HG03558 (cell line): ENCODE measurements around the gene ACAP3.
A peak's percentile ranks its signal among the peaks of the same experiment; 100 is the strongest.
"Not testable (repeated sequence)": the region's sequence is repeated elsewhere in the genome, so short reads cannot be mapped to it uniquely, and the experiment has no call there.

Source experiments
- ATAC-seq: cut with Tn5 transposase; IDR thresholded peaks from one replicate; pipeline ENCODE4 v1.9.1; 2021; ENCODE audit warnings: moderate number of reproducible peaks; ENCODE audit not compliant: unreplicated experiment; ENCODE audit errors: extremely low read depth

Gene ACAP3

DNA sequence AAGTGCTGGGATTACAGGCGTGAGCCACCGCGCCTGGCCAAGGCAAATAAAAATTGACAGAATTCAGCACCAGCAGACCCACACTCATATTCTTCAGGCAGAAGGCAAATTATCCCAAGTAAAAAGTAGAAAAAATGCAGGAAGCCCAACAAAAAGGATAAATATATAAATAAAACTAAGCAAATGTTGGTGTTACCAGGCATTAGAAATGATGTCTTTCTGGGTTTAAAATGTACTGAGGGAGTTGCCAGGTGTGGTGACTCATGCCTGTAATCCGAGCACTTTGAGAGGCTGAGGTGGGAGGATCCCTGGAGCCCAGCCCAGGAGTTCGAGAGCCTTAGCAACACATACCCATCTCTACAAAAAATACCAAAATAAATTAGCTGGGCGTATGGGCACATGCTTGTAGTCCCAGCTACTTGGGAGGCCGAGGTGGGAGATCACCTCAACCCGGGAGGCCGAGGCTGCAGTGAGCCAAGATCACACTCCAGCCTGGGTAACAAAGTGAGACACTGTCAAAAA, 10.5 kb upstream of the ACAP3 start:
- ATAC-seq, result no peak

DNA sequence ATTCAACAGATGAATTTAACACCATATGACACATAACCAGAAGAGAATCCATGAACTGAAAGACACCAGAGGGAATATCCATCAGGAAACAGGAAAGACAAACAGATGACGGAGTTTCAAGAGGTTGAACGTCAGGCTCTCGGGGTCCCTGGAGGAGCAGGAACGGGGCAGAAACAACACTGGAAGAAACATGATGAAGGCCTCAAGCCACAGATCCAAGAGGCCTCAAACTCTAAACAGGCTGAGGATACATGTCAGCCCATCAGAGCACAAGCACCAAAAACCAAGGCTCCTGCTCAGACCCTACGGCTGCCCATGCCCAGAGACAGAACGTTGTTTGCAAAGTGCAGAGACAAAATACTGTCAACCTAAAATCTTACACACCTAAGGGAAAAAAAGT, 9.7 kb upstream of the ACAP3 start:
- no peak for ATAC-seq

DNA sequence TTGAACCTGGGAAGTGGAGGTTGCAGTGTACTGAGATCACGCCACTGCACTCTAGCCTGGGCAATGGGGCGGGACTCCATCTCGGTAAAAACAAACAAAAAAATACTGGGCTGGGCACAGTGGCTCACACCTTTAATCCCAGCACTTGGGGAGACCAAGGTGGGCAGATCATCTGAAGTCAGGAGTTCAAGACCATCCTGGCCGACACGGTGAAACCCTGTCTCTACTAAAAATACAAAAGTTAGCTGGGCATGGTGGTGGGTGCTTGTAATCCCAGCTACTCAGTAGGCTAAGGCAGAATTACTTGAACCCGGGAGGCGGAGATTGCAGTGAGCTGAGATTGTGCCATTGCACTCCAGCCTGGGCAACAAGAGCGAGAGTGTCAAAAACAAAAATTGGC, 8.5 kb upstream of the ACAP3 start:
- not testable (repeated sequence) for ATAC-seq

DNA sequence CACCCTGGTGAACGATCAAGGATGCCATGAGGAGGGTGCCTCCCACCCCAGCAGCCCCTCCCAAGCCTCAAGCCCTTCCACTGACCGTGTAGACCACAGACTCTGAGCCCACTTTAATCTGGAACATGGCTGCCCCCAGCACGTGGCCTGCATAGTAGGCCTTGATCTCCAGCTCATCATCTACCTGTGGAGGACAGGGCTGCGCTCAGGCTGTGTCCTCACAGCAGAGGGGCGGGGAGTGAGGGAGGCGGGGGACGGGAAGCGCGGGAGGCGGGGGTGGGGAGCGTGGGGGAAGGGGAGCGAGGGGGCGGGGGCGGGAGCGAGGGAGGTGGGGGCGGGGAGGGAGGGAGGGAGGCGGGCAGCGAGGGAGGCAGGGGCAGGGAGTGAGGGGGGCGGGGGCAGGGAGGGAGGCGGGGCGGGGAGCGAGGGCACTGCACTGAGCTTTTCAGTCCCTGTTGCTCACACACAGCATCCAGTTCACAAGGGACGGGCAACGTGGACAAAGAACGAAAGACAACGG, 7.8 kb upstream of the ACAP3 start:
- ATAC-seq, result no peak

DNA sequence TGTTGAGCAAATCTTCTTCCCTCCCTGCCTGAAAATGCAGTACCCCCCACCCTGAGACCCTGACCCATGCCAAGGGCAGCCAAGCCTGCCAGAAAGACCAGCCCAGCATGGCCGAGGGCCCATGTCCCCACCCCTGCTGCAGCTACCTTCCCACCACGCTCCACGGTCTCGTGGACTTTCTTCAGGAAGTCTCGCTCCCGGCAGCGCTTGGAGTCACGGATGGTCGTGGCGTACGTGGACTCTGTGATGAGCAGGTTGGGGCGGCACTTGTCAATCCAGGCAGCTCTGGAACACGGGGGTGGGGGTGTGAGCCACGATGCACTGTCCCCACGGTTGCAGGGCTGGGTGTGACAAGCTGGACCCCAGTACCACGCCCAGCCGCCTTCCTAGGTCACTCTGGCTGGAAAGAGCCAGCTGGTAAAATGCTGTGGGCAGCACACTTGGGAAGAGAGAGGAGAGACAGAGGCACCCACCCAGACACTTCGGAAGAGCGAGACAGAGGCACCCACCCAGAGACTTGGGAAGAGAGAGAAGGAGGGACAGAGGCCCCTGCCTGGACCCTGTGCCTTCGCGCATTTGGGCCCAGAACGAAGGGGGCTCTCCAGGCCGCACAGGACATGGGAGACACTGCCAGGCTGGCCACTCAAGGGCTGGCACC, 7.1 kb upstream of the ACAP3 start:
- ATAC-seq, result no peak

DNA sequence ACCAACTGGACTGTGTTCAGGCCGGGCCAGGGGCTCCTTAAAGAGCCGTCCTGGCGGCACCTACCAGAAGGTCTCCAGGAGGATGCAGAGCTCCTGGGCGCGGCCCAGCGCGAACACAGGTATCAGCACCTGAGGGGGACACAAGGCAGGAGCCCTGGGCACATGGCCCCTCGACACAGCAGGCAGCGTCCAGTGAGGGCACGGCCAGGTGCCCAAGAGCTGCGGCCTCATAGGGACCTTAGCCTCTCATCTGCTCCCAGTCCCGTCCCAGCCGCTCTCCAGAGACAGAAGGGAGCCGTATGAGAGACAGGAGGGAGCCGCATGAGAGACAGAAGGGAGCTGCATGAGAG, 6.5 kb upstream of the ACAP3 start:
- no peak for ATAC-seq

DNA sequence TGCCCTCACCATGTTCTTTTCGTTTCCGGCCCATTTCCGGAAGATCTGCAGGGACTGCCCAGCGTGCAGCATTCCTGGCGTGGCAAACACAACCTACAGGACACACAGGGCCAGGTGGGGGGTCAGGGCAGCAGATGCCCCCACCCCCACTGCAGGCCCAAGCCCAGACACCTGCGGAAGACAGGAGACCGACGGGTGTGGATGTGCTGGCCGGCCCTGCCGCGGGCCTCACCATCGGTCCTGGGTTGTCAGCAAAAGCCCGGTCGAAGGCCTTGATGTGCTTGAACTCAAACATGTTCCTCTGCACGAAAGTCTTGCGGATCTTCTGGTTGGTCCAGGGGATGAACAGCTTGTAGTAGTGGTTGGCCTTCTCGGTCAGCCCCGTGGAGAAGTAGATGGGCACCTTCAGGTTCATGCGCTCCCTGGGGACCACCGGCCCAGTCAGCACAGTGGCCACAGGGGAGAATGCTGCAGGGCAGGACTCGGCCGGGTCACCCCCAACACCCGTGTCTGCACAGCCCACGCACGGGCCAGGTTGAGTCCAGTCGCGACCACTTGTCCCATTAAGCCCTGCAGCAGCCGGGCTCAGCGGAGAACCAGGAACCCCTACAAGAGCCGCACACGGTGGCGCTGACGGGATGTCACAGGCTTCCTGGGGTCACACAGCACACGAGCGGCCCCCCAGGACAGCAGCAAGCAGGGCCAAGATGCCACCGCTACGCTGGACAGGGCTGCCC, 5.9 kb upstream of the ACAP3 start:
- no peak for ATAC-seq

DNA sequence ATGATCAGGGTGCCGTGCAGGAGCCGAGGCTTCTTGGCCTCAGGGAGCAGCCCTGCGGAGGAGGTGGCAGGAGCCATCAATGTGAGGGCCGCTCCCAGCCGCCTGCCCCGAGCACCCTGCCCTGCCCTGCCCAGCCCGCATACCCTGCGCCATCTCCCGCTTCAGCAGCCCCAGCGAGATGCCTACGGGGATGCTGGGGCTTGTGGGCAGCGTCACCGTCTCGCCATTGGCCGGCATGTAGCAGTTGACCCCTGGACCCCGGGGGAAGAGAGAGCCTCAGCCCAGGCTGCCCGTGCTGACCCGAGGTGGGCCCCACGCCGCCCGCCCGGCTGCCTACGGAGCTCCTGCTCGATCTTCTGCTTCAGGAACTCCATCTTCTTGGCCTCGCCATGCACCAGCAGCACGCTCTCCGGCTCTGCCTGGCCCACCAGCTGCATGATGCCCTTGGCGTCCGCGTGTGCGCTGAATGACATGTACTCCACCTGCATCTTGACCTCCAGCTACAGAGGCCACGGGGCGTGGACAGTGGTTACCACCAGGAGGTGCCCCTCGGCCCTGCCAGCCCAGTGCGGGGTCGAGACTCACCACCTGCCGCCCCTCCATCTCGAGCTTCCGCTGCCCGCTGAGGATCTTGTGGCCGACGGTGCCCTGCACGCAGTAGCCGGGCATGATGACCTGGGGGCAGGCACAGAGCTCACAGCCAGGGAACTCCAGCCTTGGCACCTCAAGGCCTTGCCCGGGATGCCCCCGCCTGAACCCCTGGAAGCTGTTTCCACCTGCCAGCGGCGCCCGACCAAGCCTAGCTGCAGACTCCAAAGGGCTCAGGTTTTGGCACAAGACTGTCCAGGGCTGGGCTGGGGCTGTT, 5.0 kb upstream of the ACAP3 start:
- ATAC-seq, result no peak

DNA sequence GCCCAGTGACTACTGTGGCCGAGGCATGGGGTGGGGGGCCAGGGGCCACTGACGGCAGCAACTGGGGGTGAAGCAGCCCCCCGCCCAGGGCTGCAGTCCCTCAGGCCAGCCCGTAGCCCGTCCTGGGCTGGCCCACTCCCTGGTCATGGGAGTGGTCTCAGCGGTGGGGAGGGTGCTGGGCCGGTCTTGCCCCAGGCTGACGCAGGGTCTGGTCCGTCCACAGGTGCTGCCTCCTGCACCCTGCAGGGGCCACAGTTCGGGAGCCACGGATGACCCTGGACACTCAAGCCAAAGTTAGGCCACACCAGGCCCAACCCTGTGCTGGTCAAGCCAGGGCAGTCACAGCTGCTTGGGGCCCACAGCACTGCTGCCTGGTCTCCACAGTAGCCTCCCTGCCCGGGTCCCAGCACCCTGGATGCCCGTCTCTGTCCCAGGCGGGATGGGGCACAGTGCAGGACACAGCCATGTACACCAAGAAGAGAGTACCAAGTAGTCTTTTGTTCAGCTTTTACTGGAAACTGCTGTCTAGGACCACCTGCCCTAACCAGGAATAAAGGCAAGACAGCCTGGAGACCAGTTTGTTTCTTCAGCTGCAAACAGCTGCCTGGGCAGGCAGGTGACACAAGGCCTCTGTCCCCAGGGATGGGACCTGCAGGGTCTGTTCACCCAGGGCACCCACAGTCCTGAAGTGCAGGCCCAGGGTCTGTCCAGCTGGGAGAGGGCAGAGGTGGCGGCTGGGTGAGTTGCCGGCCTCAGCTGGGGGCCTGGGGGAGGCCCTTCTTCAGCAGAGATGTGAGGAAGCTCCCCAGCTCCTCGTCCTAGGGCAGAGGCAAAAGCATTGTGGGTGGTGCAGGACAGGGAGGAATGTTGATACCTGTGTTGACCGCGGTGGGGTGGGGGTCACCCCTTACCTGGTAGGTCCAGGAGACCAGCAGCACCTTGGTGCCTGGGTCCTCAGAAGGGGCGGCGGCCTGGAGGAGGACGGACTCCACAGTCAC, 3.7 kb upstream of the ACAP3 start:
- no peak for ATAC-seq

DNA sequence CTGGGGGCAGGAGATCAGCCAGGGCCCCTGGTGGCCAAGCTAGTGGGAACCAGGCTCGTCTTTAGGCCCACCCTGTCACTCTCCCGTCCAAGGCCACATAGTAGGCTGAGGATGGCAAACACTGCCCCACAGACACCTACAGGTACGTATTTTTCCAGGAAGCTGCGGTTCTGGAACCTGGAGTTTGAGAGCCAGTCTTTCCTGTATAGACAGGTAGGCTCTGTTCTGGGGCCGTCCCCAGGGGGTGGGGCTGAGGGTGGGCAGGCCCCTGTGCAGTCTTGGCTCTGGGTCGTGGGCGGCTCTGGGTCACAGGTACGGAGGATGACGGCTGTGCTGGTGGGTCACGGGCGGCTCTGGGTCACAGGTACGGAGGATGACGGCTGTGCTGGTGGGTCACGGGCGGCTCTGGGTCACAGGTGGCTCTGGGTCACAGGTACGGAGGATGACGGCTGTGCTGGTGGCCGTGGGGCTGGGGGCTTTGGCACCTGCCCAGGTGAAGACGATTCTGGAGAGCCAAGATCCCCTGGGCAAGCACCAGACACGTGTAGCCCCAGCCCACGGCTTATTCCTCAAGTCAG, 2.8 kb upstream of the ACAP3 start:
- no peak for ATAC-seq

DNA sequence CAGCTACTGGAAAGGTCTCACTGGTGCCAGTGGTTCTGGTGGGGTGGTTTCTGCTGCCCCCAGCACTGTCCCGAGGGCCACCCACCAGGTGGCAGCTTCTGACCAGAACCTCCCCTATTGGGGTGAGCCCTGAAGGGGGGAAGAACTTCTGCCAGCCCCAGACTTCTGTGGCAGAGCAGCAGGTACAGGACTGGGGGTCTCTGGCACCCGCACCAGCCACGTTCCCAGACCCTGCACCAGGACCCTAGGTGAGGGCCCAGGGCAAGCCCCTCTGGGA, 2.3 kb upstream of the ACAP3 start:
- ATAC-seq, result no peak

DNA sequence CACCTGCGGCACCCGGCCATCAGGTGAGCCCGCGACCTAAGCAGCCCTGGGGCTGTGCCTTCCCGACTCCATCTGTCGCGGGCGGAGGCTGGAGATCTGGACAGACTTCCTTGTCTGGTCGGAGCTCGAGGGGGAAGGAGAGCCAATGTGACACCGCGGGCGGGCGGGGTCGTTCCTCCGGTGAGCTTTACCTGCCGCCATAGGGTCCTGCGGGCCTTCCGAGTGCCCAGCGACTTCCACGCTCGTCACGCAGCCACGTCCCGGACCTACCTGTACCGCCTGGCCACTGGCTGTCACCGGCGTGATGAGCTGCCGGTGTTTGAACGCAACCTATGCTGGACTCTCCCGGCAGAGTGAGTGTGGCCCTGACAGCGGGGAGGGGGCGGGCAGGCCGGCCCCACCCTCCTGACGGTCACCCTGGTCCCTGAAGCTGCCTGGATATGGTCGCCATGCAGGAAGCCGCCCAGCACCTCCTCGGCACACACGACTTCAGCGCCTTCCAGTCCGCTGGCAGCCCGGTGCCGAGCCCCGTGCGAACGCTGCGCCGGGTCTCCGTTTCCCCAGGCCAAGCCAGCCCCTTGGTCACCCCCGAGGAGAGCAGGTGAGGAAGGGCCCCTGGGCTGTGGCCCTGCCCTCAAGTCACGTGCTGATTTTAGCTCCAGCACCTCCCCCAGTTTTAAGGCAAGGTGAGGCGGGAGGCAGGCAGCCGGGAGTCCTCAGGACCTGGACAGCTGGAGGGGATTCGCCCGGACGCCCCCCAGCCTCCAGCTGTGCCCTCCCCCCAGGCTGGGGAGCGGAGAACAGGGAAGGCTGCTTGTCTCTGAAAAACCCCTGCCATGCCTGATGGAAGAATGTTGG, 1.8 kb upstream of the ACAP3 start:
- ATAC-seq, result no peak

DNA sequence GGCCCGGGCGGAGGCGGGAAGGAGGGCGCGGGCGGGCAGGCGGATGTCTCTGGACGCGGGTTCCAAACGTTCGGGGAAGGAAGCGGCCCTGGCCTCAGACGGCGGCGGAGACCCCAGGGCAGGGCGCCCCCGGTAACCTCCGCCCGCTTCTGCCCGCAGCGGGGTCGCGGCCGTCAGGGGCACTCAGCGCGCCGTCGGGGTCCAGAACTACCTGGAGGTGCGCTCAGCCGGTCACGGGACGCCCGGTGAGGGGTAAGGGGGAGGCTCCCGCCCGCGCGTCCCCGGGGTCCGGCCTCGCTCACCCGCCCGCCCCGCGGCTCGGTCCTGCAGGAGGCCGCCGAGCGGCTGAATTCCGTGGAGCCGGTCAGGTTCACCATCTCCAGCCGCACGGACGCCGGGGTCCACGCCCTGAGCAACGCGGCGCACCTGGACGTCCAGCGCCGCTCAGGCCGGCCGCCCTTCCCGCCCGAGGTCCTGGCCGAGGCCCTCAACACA, 1.1 kb upstream of the ACAP3 start:
- ATAC-seq, result no peak

DNA sequence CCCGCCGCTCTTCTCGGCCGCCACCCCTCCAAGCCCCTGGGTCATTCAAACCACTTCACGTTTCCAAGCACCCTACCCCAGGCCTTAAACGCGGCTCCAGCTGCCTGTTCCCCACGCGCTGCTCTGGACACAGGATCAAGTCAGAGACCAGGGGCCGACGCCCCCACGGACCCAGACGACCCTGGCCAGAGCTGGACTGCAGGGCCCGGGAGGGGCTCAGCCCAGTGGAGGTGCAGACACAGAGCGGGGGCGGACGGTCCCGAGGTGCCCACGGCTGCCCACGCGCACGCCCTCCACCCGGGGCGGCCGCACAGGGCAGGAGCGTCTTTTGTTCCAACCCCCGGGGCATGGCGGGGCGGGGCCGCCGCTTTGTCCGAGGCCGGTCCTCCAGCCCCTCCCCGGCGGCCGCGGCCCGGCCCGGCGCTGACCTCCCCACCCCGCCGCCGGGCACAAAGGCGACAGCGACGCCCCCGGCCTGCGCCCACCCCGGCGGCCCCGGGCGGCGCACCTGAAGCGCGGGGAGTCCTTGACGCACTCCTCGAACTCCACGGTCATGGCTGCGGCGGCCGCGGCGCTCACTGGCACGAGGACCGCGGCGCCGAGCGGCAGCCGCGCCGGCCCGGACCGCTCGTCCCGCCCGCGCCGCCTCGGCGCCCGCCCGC, 338 bp downstream of the ACAP3 start:
- peak; percentile 3 for ATAC-seq

DNA sequence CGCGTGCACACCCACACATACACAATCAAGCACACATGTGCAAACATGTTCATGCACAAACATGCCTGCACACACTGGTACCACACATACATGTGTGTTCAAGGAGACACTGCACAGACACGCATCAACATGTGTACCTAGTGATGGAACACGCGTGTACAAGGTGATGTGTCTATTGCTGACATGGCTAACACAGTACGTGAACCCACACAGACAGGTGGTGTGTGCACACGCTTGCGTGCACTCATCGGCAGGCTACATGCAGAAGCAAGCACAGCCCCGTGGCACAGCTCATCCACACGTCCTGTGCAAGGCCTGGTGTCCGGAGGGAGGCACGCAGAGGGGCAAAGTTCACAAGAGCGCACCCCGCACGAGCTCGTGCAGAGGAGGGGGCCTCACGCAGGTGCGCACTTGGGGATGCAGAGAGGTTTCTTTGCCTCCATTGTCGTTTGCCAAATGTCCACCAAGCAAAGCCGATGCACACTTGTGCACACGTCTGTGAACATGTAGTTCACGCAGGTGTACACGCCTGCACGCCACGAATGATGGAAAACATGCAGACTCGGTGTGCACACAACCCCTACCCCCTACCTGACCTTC, 969 bp downstream of the ACAP3 start:
- ATAC-seq, result no peak

DNA sequence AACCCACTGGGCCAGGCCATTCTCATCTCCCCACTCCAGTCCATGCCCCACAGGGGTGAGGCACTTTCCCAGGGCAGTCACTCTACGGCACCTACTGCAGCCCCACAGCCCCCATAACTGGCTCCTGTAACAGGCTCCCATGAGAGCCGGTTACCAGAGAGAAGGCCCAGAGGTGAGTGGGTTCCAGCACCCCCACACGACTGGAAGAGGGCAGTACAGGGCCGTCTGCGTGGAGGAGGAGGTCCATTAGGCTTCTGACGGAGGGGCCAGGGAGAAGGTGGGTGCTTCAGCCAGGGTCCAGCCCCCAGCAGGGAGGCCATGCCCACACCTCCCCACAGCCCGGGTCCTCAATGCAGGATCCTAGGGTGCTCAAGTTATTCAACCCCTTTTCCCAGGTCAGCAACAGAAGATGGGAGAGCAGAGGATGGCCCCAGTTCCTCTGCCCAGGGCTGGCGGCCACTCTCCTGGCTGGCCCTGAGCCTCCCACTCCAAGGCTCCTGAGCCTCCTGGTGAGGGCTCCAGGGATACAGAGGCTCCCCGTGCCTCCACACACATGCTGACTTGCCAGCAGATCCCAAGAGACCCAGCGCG, 1.6 kb downstream of the ACAP3 start:
- ATAC-seq, result no peak
